GM13977 (cell line): ENCODE results near the gene NHERF1.

ENCODE experiments used
- DNase-seq: peaks from one replicate; pipeline ENCODE4 v3.0.0; 2012; ENCODE audit warnings: low spot score
- in situ Hi-C: fragments of 300-500 bp; cut with MboI; formaldehyde crosslinking; loops from one replicate; pipeline ENCODE4 v1.12.0; 2022; ENCODE audit warnings: low sequenced_read_pairs, low pct_unique_long_range_greater_than_20kb, mixed read lengths, inconsistent platforms; ENCODE audit not compliant: unreplicated experiment
- TF ChIP-seq, protein P1 (sequence below): IDR thresholded peaks from 2 replicates; pipeline ENCODE4 v1.5.1; 2012; ENCODE audit warnings: mild to moderate bottlenecking, control low read depth; ENCODE audit not compliant: insufficient read depth; ENCODE audit errors: extremely low read depth, missing control alignments

The NHERF1 gene

DNA sequence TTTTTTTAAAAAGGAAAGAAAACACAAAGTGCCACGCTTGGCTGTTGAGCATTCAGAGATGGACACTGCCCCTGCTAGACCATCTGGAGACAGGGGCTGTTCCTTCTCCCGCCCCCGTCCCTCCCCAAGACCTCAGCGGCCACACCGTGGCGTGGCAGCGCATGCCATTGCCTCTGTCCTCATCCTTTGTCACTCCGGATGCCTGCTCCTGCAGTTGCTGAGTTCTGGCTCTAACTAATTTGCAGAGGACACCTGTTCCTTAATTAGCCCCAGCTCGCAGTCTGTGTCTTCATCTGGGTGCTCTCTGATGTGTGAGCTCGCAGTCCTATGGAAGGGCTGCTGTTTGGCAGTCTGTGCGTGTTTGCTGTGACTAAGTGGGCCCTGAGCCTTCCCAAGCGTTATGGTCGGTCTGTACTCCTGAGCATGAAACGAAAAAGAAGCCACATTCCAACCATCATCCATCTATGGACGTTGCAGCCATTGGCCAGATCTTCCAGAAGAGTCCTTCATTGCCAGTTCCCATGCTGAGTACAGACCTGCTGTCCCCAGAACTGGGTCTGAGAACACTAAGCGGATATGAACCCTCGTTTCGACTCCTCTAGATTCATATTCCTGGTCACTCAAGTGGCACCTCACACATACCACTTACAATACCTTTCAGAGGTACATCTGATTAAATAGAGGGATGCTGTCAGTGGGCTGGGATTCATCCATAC is 68.6 kb downstream of the NHERF1 start:
- TF ChIP-seq, protein P1, sequence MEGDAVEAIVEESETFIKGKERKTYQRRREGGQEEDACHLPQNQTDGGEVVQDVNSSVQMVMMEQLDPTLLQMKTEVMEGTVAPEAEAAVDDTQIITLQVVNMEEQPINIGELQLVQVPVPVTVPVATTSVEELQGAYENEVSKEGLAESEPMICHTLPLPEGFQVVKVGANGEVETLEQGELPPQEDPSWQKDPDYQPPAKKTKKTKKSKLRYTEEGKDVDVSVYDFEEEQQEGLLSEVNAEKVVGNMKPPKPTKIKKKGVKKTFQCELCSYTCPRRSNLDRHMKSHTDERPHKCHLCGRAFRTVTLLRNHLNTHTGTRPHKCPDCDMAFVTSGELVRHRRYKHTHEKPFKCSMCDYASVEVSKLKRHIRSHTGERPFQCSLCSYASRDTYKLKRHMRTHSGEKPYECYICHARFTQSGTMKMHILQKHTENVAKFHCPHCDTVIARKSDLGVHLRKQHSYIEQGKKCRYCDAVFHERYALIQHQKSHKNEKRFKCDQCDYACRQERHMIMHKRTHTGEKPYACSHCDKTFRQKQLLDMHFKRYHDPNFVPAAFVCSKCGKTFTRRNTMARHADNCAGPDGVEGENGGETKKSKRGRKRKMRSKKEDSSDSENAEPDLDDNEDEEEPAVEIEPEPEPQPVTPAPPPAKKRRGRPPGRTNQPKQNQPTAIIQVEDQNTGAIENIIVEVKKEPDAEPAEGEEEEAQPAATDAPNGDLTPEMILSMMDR, result no peak
- in situ Hi-C loops, result no loop called here
- DNase-seq, result no peak

DNA sequence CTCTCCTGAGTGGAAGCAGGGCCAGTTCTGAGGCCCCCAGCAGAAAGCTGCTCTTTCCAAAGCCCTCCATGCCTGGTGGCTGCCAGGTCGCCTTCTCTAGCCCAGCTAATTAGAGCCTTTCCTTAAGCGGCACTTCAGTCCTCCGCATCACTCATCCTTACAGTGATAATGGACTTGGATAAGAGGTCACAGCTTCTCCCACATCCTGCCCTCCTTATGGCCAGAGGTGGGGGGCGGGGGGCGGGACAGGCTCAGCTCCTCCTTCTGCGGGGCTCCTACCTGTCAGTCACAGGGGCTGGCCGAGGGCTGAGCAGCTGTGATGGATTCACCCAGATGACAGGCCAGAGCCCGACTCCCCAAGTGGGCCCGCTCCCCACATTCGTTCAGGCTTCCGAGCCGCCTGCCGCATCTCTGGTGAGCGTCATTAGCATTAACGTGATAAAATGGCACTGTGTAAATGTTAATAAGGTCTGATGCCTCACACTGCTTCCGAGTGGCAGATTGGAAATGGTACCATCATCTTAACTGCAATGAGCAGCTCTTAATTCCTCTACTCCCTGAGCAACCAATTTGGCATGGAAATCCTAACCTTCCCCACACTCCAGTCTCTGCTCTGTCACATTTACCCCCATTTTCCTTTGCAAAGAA is 70.0 kb downstream of the NHERF1 start:
- in situ Hi-C loops, result no loop called here
- no peak for DNase-seq
- TF ChIP-seq, protein P1, result no peak
